ENCODE data around the gene PAXX. TPM values are rescaled to one million over a fixed set of nuclear protein-coding genes. Genes with fewer than 3 reads are reported as not detected.

The PAXX gene
- total RNA-seq, 2 donors from 2014 or later, result 34.0 to 97.2 TPM

DNA sequence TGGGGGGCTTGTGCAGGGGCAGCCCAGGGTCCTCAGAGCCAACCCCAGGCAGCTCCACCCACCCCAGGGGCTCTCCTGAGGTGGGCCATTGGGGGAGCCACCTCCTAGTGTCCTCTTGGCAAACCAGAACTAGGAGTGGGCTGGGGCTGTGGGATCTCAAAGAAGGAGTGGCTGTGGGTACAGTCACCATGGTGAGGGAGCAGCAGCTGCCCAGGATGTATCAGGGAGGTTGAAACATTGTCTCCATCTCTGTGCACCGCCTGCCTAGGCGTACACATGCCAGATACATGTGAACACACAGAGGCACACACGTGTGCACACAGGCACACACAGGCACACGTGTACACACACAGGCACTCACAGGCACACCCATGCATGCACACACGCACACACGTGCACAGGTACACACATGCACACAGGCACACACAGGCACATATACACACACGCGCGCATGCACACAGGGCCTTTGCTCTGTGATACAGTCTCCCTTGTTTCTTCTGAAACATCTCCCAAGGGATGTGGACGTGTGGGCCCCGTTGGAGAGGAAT is 29.4 kb upstream of the PAXX start:
- H3K27me3 ChIP-seq, result no peaks in the 10 kb centered on the region
- ATAC-seq (no peak), DNase-seq (no peak)
- no peak overlapping the region for H3K27ac ChIP-seq
- no peaks in the 10 kb centered on the region for H3K36me3 ChIP-seq (replicated peaks in 1 of 2; ENCODE audit: insufficient read depth in 1 of 2, low read depth in 2 of 2)
- TF ChIP-seq, protein P1, sequence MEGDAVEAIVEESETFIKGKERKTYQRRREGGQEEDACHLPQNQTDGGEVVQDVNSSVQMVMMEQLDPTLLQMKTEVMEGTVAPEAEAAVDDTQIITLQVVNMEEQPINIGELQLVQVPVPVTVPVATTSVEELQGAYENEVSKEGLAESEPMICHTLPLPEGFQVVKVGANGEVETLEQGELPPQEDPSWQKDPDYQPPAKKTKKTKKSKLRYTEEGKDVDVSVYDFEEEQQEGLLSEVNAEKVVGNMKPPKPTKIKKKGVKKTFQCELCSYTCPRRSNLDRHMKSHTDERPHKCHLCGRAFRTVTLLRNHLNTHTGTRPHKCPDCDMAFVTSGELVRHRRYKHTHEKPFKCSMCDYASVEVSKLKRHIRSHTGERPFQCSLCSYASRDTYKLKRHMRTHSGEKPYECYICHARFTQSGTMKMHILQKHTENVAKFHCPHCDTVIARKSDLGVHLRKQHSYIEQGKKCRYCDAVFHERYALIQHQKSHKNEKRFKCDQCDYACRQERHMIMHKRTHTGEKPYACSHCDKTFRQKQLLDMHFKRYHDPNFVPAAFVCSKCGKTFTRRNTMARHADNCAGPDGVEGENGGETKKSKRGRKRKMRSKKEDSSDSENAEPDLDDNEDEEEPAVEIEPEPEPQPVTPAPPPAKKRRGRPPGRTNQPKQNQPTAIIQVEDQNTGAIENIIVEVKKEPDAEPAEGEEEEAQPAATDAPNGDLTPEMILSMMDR (IDR thresholded peaks at IDR 0.05), result no peak
- no peak for TF ChIP-seq POLR2A (IDR thresholded peaks at IDR 0.05)
- H3K4me3 ChIP-seq, result no peak overlapping the region
- WGBS, 2 donors, result 69 to 85% methylated on average over 4 to 11 of the region's 11 CpGs
- no peaks in the 10 kb centered on the region for H3K9me3 ChIP-seq
- peaks cover 7% of the 10 kb centered on the region for H3K4me1 ChIP-seq
- intact Hi-C loops (cut with DNase I), result no loop called here

- intact Hi-C loops (cut with DNase I), result no loop called here
- Histone ChIP-seq H3K9me3 (no peaks in the 10 kb centered on the region), H3K4me1 (peaks cover 7% of the 10 kb centered on the region), H3K27me3 (no peaks in the 10 kb centered on the region), H3K36me3 (replicated peaks in 1 of 2; ENCODE audit: insufficient read depth in 1 of 2, low read depth in 2 of 2) (no peaks in the 10 kb centered on the region), H3K4me3 (no peak overlapping the region), H3K27ac (no peak overlapping the region)
- DNase-seq, result no peak
- TF ChIP-seq, protein P1 (IDR thresholded peaks at IDR 0.05), result no peak
- no peak for TF ChIP-seq POLR2A (IDR thresholded peaks at IDR 0.05)
- ATAC-seq, result no peak
- WGBS, 2 donors, result 92 to 93% methylated on average over 13 to 15 of the region's 15 CpGs
These were observed 28.9 kb upstream of the PAXX start for GRCh38 chr9:136963341-136963740.

DNA sequence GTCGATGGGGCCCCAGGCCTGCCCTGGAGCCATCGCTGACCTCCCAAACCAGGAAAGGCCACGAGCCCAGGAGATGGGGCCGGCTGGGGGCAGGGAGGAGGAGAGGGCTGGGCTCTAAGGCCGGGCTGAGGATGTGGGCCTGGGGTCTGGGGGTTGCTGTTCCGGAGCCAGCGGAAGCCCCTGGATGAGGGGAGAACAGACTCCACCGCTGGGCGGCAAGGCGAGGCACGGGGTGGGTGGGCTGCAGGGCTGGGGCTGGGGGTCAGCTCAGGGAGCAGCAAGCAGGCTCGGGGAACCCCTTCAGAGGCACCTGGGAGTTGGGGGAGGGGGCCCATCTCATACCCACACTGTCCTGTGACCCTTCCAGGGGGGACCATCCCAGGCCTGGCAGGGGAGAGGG is 28.5 kb upstream of the PAXX start:
- DNase-seq (no peak), ATAC-seq (no peak)
- Histone ChIP-seq H3K9me3 (no peaks in the 10 kb centered on the region), H3K27ac (no peak overlapping the region), H3K36me3 (replicated peaks in 1 of 2; ENCODE audit: insufficient read depth in 1 of 2, low read depth in 2 of 2) (no peaks in the 10 kb centered on the region), H3K4me1 (peaks cover 7% of the 10 kb centered on the region), H3K27me3 (no peaks in the 10 kb centered on the region), H3K4me3 (no peak overlapping the region)
- intact Hi-C loops (cut with DNase I), result no loop called here
- WGBS, 2 donors, result 78 to 84% methylated on average over 6 of the region's 12 CpGs
- TF ChIP-seq, protein P1 (IDR thresholded peaks at IDR 0.05), result no peak

GRCh38 chr9:136964171-136964689 is 28.0 kb upstream of the PAXX start:
- DNase-seq (no peak), ATAC-seq (no peak)
- Histone ChIP-seq H3K27me3 (no peaks in the 10 kb centered on the region), H3K9me3 (no peaks in the 10 kb centered on the region), H3K36me3 (replicated peaks in 1 of 2; ENCODE audit: insufficient read depth in 1 of 2, low read depth in 2 of 2) (no peaks in the 10 kb centered on the region), H3K27ac (no peak overlapping the region), H3K4me1 (peaks cover 7% of the 10 kb centered on the region), H3K4me3 (no peak overlapping the region)
- intact Hi-C loops (cut with DNase I), result no loop called here
- no peak for TF ChIP-seq POLR2A (IDR thresholded peaks at IDR 0.05)
- TF ChIP-seq, protein P1 (IDR thresholded peaks at IDR 0.05), result no peak
- WGBS, 2 donors, result 62 to 76% methylated on average over 8 to 16 of the region's 22 CpGs

- no peak overlapping the region for H3K4me3 ChIP-seq
- intact Hi-C loops (cut with DNase I), result no loop called here
- no peak overlapping the region for H3K27ac ChIP-seq
- H3K4me1 ChIP-seq, result peaks cover 7% of the 10 kb centered on the region
- WGBS, 2 donors, result 78 to 81% methylated on average over 21 to 25 of the region's 26 CpGs
- TF ChIP-seq POLR2A (IDR thresholded peaks at IDR 0.05), result no peak
- TF ChIP-seq, protein P1 (IDR thresholded peaks at IDR 0.05), result no peak
- DNase-seq (no peak), ATAC-seq (no peak)
- no peaks in the 10 kb centered on the region for H3K27me3 ChIP-seq
- H3K9me3 ChIP-seq, result no peaks in the 10 kb centered on the region
- H3K36me3 ChIP-seq (replicated peaks in 1 of 2; ENCODE audit: insufficient read depth in 1 of 2, low read depth in 2 of 2), result no peaks in the 10 kb centered on the region
These were observed 27.3 kb upstream of the PAXX start for GRCh38 chr9:136964833-136965422.

Measured in body of pancreas (tissue), 4 donors.